ENCODE measurements around the gene ZFYVE19.

Gene ZFYVE19

DNA sequence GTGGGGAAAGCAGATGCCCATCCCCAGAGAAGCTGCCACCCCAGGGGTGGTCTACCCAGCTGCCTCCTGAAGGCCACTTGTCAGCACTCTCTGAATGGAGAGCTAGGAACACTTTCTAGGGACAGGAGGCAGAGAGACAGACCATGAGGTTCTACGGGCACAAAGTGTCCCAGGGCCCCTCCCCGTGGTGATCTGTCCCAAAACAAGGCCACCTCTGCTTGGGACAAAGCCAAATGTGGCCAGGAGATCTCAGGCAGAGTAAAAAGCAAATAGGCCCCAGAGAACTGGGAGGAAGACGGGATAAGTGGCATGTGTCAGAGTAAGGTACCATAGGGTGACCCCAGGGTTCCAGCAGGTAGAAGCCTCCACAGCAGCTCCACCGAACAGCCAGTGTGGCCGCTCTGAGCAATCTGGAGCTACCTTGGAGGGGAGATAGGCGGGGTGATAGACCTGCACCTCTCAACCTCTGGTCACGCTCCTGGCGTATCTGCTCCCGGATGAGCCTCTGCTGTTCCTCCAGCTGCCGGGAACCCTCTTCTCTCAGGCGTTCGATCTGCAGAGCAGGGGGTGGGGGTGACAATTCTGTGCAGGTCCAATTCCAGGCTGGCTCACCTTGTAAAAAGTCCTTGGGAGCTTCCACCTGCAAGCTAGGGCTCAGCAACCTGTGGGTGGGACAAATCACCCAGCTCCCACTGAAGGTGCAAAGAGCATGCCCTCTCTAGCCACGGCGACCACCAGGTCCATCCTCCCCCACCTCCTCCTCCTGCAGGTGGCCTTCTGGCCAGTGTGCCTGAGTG lies 31.0 kb upstream of the ZFYVE19 start:
- no peak for DNase-seq (ENCODE audit: low spot score)

DNA sequence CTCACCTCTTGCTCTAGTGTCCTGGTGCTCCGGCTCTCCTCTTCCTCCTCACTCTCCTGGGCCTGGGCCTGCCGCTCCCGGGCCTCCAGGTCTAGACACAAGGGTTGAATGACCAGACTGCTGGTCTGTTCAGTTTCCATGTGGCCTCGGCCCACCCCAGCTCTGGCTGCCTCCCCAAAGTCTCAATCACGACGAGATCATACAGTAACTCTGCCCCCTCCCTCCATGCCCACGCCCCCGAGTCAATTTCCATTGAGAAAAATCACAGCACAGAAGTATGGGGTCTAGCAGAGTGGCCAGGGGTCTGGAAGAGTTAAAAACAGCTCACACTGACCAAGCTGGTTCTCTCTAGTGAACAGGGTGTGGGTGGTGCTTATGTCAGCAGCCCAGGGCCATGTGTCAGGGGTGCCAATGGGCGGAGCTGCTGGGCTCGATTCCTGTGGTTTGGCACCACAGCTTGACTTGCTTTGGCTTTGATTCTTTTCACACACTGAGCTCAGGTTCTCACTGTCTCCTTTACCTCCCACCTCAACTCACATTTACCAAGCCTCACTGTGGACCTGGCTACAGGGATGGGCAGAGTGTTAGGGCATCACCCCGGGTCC lies 30.2 kb upstream of the ZFYVE19 start:
- DNase-seq (ENCODE audit: low spot score) = peak; percentile 58

DNA sequence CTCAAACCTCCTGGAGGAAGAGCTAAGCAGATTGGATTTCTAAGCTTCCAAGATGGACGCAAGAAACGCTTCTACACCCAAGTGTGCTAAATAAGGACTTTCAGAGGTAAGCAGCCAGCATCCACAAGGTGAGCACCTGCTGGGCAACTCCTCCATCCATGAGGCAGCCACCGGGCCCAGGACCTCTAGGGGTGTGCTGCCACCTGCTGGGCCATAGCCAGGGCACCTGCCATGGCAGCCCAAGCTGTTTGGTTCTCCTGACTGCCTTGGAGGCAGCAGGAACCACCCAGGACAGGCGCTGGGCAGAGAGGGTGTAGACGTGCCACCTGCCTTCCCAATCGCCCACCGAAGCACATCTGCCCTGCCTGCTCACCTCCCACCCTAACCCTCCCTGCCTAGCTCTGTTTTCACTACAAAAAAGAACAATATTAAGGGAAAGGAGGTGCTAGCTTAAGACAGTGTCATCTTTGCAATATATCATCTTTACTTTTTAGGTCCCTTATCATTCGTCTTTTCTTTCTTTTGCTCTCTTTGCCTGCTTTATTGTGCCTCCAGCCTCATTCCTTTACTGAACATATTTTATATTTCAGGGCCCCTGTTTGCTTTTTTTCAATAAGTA lies 24.2 kb upstream of the ZFYVE19 start:
- peak; percentile 86 for DNase-seq (ENCODE audit: low spot score)

DNA sequence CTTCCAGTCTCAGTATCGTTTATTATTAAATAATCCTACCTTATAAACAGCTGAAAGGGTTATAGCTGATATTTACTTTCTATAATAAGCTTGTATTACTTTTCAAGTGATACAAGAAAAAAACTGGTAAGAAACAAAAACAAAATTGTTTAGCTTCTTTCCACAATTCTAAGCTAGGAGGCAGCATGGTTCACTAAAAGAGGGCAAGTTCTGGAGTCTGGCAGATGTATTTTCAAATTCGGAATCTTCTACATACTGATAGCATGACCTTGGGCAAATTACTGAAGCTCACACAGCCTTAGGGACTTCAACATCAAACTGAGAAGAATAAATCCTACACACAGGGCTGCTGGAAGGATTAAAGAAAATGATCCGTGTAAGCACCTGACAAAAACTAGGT lies 21.7 kb upstream of the ZFYVE19 start:
- no peak for DNase-seq (ENCODE audit: low spot score)

DNA sequence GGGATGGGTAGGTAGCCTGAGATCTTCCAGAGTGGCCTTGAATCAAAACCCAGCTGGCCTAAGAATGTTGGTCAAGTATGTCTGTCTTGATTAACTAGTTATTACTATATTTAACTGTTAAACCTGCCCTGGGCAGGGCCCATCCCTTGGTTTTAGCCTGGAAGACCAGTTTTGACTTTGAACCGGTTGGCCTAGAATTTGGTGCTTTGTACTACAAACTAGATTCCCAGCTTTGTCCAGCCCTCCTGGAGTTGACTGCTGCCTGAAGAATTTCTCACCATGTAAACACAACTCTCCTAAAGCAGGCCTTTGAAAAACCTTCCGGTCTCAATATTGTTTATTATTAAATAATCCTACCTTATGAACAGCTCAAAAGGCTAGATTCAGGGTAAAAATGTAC lies 21.1 kb upstream of the ZFYVE19 start:
- DNase-seq (ENCODE audit: low spot score) = no peak

DNA sequence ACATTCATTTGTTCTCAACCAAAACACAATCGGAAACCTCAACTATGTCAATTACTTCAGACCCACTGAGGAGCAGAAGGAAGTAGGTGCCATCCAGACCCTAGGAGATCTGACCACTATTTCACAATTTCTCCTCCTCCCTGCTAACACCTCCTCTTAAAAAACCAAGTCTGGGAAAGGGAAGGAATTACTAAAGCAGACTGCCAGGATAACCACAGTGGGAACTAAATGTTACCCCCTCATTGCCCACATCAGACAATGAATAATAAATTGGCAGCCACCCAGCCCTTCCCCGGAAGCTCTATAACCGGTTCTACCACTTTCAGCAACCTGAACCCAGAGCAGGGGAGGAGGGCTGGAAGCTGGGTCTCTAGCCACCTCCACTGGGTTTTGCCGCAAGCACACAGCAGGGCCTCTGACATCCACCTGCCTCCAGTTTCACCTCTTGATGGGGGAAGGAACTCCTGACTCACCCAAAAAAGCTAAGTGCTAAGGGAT lies 19.5 kb upstream of the ZFYVE19 start:
- peak; percentile 96 for DNase-seq (ENCODE audit: low spot score)

DNA sequence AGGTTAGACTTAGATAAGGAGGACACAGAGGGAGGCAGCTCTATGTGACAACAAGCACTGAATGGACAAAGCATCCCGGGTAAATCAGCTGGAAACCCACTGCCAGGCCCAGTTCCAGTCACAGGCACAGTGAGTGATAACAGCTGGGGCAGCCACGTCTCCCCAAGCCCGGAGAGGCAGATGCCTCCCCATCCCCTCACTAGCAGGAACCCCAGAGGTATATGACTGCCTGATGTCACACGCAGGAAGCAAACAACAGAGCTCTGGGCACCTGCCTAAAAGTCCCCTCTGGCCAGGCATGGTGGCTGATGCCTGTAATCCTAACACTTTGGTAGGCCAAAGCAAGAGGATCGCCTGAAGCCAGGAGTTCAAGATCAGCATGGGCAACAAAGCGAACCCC lies 18.9 kb upstream of the ZFYVE19 start:
- no peak for DNase-seq (ENCODE audit: low spot score)

DNA sequence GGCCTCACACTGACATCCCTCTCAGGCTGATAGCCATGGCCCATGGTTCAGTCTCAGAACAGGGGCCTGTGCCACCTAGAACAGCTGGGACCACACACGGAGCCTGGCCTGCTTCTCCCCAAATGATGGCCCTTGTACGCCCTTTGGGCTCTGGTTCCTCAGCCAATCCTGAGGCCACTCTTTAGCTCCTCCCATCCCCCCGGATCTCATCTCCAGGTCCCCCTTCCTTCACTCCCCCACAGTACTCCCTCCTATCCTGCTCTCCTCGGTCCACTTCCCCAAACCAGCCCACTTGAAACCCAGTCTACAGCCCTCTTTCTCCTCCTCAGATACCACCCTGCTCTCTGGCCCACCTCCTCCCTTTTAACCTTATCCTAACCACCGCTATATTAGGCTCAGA lies 17.8 kb upstream of the ZFYVE19 start:
- no peak for DNase-seq (ENCODE audit: low spot score)

DNA sequence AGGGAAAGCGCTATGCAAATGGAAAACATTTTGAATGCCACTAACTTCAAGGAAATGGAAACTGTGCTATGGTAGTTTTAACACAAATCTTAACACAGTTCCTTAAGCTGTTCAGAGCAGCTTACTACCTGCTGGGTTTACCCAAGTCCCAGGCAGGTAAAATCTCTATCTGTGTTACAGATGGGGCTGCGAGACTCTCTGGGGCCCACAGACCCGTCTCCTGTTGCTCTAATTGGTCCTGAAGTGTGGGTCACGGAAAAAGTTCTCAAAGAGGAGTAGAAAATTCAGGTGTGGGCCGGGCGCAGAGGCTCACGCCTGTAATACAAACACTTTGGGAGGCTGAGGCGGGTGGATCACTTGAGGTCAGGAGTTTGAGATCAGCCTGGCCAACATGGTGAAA lies 16.9 kb upstream of the ZFYVE19 start:
- no peak for DNase-seq (ENCODE audit: low spot score)

DNA sequence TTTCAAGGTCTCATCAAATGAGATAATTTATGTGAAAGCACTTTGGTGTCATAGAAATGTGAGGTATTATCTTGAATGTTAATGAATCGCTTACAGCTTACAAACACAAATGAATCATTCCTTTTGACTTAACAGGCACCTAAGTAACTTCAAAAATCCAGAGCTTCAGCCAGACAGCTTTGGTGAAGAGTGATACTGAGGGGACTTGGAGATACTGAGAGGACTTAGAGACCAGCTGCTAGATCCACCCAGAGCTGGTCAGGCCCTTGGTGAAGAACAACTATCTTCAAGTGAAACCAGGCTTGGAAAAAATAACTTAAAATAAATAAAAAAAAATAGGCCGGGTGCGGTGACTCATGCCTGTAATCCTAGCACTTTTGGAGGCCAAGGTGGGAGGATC lies 16.2 kb upstream of the ZFYVE19 start:
- no peak for DNase-seq (ENCODE audit: low spot score)

DNA sequence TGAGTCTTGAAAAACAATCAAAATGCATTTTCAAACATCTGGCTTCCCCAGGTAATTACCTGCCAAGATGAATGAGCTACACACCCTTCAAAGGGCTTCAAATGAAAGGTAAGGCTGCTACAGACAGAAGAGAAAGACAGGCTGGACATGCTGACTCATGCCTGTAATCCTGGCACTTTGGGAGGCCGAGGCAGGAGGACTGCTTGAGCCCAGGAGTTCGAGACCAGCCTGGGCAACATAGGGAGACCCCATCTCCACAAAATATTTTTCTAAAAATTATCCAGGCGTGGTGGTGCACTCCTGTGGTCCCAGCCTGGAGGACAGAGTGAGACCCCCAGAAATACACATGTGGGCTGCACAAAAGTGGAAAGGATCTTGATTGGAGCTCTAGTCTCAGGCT lies 14.5 kb upstream of the ZFYVE19 start:
- DNase-seq (ENCODE audit: low spot score) = no peak

DNA sequence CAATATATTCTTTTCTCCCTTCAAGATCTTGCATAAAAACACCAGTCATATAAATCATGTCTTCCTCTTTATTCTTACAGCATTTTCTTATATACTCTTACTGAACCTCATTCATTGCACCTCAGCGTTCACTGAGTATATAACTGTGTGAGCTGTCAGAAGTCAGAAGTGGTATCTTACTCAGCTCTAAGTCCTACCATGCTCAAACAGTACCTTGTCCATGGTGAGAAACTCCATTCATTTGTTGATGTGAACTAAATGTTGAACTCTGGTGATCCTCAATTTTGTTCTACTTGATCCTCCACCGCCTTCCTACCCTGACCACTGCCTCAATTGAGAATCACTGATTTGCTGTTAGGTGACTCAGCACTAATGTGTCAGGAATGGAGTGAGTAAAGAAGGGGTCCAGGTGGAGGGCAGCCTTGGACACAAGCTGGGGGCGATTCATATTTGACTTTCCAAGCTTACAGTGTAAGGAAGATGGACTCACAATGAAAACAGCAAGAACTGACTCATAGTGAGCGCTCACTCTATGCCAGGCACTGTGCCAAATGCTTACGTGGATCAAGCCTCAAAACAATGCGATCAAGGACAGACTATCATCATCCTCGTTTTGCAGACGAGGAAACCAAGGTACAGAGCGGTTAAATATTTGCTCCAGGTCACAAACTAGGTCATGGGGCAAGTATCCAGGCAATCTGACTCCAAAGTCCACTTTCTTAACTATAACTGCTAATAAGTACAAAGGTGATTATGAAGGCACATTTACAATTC lies 13.5 kb upstream of the ZFYVE19 start:
- peak; percentile 97 for DNase-seq (ENCODE audit: low spot score)

DNA sequence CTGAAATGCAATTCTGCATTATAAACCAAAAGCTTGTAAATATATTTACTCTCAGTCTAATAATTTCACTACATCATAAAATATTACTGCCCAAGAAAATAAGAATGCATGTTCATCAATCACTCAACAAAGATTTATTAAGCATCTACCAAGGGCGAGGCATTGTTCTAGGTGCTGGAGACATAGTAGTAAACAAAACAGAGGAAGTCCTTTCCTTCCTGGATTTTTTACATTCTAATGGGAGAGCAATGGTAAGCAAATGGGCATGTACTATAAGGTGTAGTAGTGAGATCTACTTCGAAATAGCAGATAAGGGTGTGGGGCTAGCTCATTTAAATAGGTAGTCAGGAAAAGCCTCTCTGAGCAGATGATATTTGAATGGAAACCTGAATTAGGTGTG lies 10.8 kb upstream of the ZFYVE19 start:
- DNase-seq (ENCODE audit: low spot score) = no peak

DNA sequence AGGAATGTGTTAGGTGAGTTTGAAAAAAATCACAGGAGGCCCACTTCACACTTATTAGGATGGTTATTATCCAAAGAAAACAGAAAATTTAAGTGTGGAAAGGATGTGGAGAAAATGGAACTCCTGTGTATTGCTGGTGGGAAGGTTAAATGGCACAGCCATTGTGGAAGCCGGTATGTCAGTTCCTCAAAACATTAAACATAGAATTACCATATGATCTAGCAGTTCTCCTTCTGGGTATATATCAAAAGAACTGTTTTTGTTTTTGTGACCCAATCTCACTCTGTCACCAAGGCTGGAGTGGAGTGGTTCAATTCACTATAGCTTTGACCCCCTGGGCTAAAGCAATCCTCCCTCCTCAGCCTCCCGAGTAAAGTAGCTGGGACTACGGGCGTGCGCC lies 10.4 kb upstream of the ZFYVE19 start:
- no peak for DNase-seq (ENCODE audit: low spot score)

DNA sequence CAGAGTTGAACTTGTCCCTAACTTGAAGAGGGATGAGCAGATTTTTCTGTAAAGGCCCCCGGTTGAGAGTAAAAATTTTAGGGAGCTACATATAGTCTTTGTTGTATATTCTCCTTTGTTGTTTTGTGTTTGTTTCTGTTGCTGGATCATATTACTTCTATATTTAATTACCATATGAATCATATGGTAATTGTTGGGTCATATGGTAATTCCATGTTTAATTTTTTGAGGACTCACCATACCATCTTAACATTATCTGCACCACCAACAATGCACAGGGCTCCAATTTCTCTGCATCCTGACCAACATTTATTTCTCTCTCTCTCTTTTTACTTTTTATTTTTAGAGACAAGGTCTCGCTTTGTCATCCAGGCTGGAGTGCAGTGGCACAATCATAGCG lies 7.4 kb upstream of the ZFYVE19 start:
- DNase-seq (ENCODE audit: low spot score) = no peak

DNA sequence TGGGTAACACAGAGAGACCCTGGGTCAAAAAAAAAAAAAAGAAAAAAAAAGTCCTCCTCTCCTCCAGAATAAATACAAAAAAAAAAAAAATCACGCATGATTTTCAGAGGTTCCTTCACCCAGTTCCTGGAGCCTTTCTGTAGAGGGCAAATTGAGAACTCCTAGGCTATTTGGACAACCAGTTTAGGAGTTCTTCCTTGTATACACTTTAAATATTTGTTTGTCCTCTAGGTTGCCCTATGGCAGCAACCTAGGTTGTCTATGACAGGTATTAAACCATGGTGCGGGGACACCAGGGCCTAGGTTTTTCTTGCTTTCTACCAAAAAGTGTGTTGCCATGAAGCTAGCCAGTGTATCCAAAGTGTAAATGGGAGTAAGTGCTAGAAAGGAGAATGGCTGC lies 3.8 kb upstream of the ZFYVE19 start:
- DNase-seq (ENCODE audit: low spot score) = no peak

DNA sequence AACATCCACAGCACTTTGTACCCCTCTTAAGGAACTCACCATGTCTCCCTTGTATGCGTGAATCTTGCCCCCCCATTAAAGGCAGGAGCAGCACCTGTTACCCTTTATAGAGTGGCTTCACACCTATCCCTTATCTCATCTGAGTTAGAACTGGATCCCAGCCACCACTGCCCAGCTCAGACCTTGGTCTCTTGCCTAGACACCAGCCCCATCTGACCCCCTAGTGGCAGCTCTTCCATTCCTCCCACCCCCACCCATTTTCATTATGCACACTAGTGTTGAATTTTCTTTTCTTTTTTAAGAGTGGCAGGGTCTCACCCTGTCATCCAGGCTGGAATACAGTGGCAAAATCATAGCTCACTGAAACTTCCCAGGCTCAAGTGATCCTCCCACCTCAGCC lies 3.2 kb upstream of the ZFYVE19 start:
- no peak for DNase-seq (ENCODE audit: low spot score)

DNA sequence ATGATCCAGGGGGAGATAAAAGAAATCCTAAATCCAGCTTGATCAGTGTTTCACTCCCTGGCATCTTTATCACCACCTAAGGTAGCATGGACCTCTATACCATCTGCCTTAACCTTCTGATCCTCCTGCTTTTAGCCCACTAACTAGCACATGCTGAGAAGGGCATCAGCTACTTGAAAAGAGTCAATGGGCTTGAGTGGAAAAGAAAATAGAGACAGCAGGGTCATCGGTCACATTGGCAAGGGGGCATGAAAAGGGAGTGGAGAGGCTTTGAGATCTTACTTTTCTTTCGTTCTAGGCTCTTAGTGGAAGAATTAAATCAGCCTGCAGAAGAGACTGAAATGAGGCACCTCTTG lies 239 bp upstream of the ZFYVE19 start:
- no peak for DNase-seq (ENCODE audit: low spot score)

DNA sequence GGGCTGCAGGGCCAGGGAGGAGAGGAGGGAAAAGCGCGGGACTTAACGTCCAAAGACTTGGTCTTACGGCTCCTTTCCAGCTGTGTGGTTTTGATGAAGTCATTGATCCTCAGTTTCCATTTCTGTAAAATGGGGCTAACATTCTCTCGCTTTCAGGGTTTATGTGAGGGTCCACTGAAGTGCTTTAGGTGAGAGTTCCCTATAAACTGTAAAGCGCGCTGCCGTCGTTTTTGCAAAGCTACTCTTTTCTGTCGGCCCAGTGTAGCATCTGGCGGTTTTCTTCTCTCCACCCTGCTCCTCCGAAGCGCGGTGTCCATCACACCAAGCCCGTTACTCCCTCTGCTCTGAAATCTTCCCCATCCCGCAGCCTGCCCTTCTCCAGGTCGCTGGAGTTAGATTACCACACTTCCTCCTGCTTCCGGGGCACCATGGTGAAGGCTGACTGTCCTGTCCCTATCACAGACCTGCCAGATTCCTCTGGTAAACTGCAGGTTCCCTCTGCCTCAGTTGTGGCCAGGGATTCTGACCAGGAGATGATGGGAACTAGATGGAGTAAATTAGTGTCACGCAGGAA lies 1.1 kb downstream of the ZFYVE19 start:
- DNase-seq (ENCODE audit: low spot score) = no peak

DNA sequence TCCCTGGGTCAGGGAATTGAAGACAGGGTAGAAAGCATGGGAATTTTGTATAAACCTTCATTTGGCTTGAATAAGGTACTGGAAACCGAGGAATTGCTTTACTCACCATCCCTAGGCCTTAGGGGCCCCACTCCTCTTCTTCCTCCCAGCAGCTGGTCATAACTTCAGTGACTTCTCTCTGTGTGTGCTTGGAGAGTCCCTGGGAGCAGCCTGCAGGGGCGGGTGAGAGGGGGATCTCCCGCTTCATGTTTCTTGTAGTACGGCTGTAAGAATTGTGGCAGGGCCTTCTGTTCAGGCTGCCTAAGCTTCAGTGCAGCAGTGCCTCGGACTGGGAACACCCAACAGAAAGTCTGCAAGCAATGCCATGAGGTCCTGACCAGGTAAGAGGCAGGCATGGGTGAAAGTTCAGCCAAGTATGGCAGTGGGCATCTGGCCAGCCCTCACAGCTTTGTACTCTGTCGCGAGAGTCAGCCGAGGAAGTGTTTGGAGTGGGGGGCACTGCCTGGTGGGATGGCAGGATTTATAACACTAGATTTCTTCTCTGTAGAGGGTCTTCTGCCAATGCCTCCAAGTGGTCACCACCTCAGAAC lies 2.1 kb downstream of the ZFYVE19 start:
- no peak for DNase-seq (ENCODE audit: low spot score)

DNA sequence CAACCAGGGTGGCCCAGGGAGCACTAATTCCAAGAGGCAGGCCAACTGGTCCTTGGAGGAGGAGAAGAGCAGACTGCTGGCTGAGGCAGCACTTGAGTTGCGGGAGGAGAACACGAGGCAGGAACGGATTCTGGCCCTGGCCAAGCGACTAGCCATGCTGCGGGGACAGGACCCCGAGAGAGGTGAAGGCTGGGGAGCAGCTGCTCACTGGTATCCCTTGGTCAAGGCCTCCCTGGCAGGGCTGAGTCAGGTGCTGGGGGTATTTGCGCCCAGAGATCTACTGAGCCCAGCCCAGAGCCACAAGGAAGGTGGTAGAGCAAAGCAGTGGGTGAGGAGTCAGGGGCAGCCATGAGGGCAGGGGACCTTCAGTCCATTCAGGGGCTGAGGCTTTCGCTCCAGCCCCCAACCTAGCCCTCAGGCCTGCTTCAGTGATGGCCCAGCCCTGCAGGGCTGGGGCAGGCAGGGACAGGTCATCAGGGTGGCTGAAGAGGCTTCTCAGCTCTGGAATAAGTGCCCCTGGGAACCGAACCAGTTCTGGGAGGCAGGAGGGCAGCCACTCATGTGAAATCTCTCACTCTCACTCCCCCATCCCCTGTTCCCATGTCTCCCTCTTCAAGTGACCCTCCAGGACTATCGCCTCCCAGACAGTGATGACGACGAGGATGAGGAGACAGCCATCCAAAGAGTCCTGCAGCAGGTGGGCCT lies 6.0 kb downstream of the ZFYVE19 start:
- DNase-seq (ENCODE audit: low spot score) = no peak
